DND-41 (cell line): ENCODE results near the gene SCN9A.

Source experiments
- ATAC-seq: fragments of 200-7000 bp; cut with Tn5 transposase; 3 replicates; pipeline ENCODE4 v1.9.1; 2021; ENCODE audit warnings: low read depth; ENCODE audit not compliant: insufficient read depth
- DNase-seq: peaks from one replicate; pipeline ENCODE4 v3.0.0-alpha.2; 2020
- H2AFZ ChIP-seq: 2 replicates; pipeline ENCODE4 v1.6.0; 2012; ENCODE audit warnings: low read depth, low read length
- H3K27ac ChIP-seq: 2 replicates; pipeline ENCODE4 v1.5.1; 2012; ENCODE audit warnings: low read length, inconsistent platforms
- H3K27me3 ChIP-seq: fragments of 200-600 bp; sonication (generic); 2 replicates; pipeline ENCODE4 v1.6.0; 2012; ENCODE audit warnings: low read length, mild to moderate bottlenecking, inconsistent platforms; ENCODE audit not compliant: insufficient read depth, poor library complexity
- H3K36me3 ChIP-seq: 2 replicates; pipeline ENCODE4 v1.5.1; 2012; ENCODE audit warnings: low read length, inconsistent platforms; ENCODE audit not compliant: insufficient read depth
- H3K4me1 ChIP-seq: 2 replicates; pipeline ENCODE4 v1.5.1; 2012; ENCODE audit warnings: mild to moderate bottlenecking, low read length; ENCODE audit not compliant: insufficient read depth
- H3K4me2 ChIP-seq: 2 replicates; pipeline ENCODE4 v1.6.0; 2012; ENCODE audit warnings: mild to moderate bottlenecking, moderate library complexity, low read length, inconsistent platforms; ENCODE audit not compliant: insufficient read depth
- H3K4me3 ChIP-seq, 2 experiments: fragments of 200-600 bp in 1 of 2; shearing (Covaris generic) in 1 of 2; 2 replicates each; pipeline ENCODE4 v1.5.1; 2012 to 2016; ENCODE audit warnings: inconsistent platforms in 2 of 2, low read length in 2 of 2, mild to moderate bottlenecking in 2 of 2, low read depth in 1 of 2, moderate library complexity in 1 of 2
- H3K79me2 ChIP-seq: 2 replicates; pipeline ENCODE4 v1.6.0; 2012; ENCODE audit warnings: low read length, inconsistent platforms; ENCODE audit not compliant: insufficient read depth
- H3K9ac ChIP-seq: 2 replicates; pipeline ENCODE4 v1.6.0; 2012; ENCODE audit warnings: low read depth, mild to moderate bottlenecking, inconsistent platforms, low read length, moderate library complexity
- H3K9me3 ChIP-seq: 2 replicates; pipeline ENCODE4 v1.5.1; 2012; ENCODE audit warnings: low read length, moderate library complexity, mild to moderate bottlenecking, inconsistent platforms; ENCODE audit not compliant: insufficient read depth, severe bottlenecking
- H4K20me1 ChIP-seq: 2 replicates; pipeline ENCODE4 v1.6.0; 2012; ENCODE audit warnings: low read length; ENCODE audit not compliant: insufficient read depth
- EZH2 ChIP-seq: IDR thresholded peaks from 3 replicates; pipeline ENCODE4 v1.6.1; 2012; ENCODE audit warnings: borderline replicate concordance, low read depth, mild to moderate bottlenecking, moderate library complexity, low read length, inconsistent platforms; ENCODE audit not compliant: severe bottlenecking
- TF ChIP-seq, protein P1 (sequence below): IDR thresholded peaks from 2 replicates; pipeline ENCODE4 v1.5.1; 2012; ENCODE audit warnings: borderline replicate concordance, low read length, moderate library complexity, mild to moderate bottlenecking; ENCODE audit not compliant: poor library complexity, severe bottlenecking; ENCODE audit errors: extremely low read depth

SCN9A gene

DNA sequence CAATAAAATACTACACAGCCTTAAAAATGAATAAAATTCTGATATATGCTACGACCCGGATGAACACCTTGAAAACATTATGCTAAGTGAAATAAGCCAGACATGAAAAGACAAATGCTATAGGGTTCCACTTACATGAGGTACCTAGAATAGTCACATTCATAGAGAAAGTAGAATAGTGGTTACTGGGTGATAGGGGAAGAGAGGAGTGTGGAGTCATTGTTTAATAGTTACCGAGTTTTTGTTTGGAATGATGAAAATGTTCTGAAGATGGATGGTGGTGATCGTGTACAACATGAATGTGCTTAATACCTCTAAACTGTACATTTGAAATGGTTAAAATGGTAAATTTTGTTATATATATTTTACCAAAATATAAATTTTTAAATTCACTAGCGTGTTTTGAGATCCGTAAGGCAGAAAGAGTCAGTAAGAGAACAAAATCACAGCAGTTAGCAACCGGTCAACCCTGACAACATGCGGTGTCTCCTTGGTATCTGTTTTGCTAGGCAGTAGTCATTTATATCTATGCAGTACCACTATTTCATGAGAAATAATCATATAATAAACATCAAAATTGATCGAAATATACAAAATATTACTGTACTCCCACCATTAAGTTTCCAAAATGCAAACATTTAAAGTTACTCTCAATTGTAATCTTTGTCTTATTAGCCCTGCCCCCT is 11.1 kb downstream of the SCN9A start:
- no peaks in the 10 kb centered on the region for H3K27me3 ChIP-seq
- no peaks in the 10 kb centered on the region for H4K20me1 ChIP-seq
- no peak overlapping the region for H2AFZ ChIP-seq
- H3K4me2 ChIP-seq: no peak overlapping the region
- H3K27ac ChIP-seq: no peak overlapping the region
- no peak overlapping the region for H3K9ac ChIP-seq
- no peak overlapping the region for H3K4me3 ChIP-seq
- DNase-seq: no peak
- no peaks in the 10 kb centered on the region for H3K4me1 ChIP-seq
- no peaks in the 10 kb centered on the region for H3K36me3 ChIP-seq
- TF ChIP-seq, protein P1, sequence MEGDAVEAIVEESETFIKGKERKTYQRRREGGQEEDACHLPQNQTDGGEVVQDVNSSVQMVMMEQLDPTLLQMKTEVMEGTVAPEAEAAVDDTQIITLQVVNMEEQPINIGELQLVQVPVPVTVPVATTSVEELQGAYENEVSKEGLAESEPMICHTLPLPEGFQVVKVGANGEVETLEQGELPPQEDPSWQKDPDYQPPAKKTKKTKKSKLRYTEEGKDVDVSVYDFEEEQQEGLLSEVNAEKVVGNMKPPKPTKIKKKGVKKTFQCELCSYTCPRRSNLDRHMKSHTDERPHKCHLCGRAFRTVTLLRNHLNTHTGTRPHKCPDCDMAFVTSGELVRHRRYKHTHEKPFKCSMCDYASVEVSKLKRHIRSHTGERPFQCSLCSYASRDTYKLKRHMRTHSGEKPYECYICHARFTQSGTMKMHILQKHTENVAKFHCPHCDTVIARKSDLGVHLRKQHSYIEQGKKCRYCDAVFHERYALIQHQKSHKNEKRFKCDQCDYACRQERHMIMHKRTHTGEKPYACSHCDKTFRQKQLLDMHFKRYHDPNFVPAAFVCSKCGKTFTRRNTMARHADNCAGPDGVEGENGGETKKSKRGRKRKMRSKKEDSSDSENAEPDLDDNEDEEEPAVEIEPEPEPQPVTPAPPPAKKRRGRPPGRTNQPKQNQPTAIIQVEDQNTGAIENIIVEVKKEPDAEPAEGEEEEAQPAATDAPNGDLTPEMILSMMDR: no peak
- no peak for TF ChIP-seq EZH2
- H3K79me2 ChIP-seq: no peaks in the 10 kb centered on the region
- H3K9me3 ChIP-seq: no peaks in the 10 kb centered on the region
- ATAC-seq: no peak

DNA sequence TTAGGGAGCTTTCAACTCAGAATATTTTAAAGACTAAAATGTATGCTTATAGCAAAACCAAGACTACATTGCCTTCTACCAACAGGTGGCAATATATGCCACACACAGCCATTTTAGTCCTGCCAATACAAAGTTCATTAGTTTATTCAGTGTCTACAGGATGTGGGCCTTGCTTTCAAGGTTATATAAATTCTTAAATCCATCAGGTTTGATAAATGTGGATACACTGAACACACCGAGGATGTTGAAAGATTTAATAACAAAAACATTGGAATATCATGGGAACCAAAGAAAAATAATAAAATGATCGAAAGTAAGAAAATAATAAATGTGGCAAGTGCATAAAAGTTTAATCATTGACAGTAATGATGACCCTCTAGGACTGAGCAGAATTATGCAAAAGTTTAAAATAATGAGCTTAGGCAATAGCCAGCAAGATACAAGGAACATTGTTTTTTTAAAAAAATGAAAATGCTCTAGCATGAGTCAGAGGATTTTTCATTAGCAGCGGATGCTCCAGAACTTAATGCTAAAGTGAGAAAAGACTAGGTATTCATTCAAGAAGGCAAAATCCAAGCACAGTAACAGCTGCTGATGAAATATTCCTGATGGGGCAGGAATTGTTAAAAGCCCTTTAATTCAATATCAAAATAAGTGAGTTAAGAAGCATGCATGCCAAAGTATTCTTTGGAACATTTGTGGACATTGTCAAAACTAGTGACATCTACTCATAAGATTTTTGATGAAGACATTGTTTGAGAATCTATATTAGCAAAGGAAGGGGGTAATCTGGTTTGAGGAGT is 14.2 kb downstream of the SCN9A start:
- Histone ChIP-seq H3K27ac (no peak overlapping the region), H3K4me2 (no peak overlapping the region), H3K4me1 (no peaks in the 10 kb centered on the region), H3K4me3 (no peak overlapping the region), H3K9ac (no peak overlapping the region), H3K36me3 (no peaks in the 10 kb centered on the region), H2AFZ (no peak overlapping the region), H3K27me3 (no peaks in the 10 kb centered on the region), H4K20me1 (no peaks in the 10 kb centered on the region), H3K79me2 (no peaks in the 10 kb centered on the region), H3K9me3 (no peaks in the 10 kb centered on the region)
- no peak for DNase-seq
- ATAC-seq: no peak
- TF ChIP-seq, protein P1: peak; percentile 52
- no peak for TF ChIP-seq EZH2

GRCh38 chr2:166360906-166361305 is 14.8 kb downstream of the SCN9A start:
- Histone ChIP-seq H3K27ac (no peak overlapping the region), H3K4me3 (no peak overlapping the region), H3K4me1 (no peaks in the 10 kb centered on the region), H3K79me2 (no peaks in the 10 kb centered on the region), H2AFZ (no peak overlapping the region), H3K4me2 (no peak overlapping the region), H3K27me3 (no peaks in the 10 kb centered on the region), H3K9ac (no peak overlapping the region), H3K9me3 (no peaks in the 10 kb centered on the region), H4K20me1 (no peaks in the 10 kb centered on the region), H3K36me3 (no peaks in the 10 kb centered on the region)
- TF ChIP-seq, protein P1: no peak
- TF ChIP-seq EZH2: no peak
- no peak for ATAC-seq
- no peak for DNase-seq
